D721Med (cell line): ENCODE measurements around the gene UST.

Experiments
- DNase-seq: peaks from one replicate; pipeline ENCODE4 v3.0.0; 2011; ENCODE audit warnings: low spot score; ENCODE audit not compliant: insufficient read length
- FAIRE-seq: peaks from 2 replicates; lab custom pipeline; 2011; peaks lifted over from hg19 to GRCh38; lab: Jason Lieb, UNC
- TF ChIP-seq, protein P1 (sequence below): IDR thresholded peaks from 2 replicates; pipeline ENCODE4 v1.5.1; 2012; ENCODE audit warnings: mild to moderate bottlenecking, control low read depth; ENCODE audit not compliant: insufficient read depth; ENCODE audit errors: missing control alignments

The UST gene

GRCh38 chr6:149007846-149008245 is 261.0 kb downstream of the UST start:
- TF ChIP-seq, protein P1, sequence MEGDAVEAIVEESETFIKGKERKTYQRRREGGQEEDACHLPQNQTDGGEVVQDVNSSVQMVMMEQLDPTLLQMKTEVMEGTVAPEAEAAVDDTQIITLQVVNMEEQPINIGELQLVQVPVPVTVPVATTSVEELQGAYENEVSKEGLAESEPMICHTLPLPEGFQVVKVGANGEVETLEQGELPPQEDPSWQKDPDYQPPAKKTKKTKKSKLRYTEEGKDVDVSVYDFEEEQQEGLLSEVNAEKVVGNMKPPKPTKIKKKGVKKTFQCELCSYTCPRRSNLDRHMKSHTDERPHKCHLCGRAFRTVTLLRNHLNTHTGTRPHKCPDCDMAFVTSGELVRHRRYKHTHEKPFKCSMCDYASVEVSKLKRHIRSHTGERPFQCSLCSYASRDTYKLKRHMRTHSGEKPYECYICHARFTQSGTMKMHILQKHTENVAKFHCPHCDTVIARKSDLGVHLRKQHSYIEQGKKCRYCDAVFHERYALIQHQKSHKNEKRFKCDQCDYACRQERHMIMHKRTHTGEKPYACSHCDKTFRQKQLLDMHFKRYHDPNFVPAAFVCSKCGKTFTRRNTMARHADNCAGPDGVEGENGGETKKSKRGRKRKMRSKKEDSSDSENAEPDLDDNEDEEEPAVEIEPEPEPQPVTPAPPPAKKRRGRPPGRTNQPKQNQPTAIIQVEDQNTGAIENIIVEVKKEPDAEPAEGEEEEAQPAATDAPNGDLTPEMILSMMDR: no peak
- DNase-seq (no peak), FAIRE-seq (no peak)

- TF ChIP-seq, protein P1: no peak
- no peak for DNase-seq
- FAIRE-seq: no peak
Observed at GRCh38 chr6:149008741-149009140, 261.9 kb downstream of the UST start.

DNA sequence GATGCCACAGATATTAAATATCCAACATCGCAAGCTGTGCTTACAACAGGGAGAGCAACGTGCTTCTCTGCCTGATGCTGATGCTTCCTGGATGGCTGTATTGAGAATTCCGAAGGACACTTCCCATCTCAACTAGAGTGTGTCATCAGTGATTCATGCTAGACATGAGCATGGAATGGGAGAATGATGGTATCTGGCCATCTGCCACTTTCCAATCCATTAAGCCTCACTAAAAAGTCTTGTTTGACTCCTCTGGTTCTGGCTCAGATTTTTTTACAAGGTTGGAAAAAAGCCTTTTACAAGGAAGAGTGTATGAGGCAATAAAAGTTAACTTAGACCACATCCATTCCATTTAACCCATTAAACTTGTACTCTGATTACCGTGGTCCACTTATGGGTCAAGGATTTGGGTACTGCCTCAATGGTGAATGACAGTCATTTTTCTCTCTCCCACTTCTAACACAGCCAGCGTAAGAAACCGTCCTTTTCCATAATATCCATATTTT is 265.3 kb downstream of the UST start:
- no peak for FAIRE-seq
- no peak for DNase-seq

GRCh38 chr6:149013586-149014344 is 266.9 kb downstream of the UST start:
- no peak for FAIRE-seq
- TF ChIP-seq, protein P1: no peak
- no peak for DNase-seq

More for the DNA sequence above, 265.3 kb downstream of the UST start:
- TF ChIP-seq, protein P1: no peak

- TF ChIP-seq, protein P1: no peak
- no peak for DNase-seq
- no peak for FAIRE-seq
Observed at GRCh38 chr6:149014631-149015534, 268.1 kb downstream of the UST start.

GRCh38 chr6:149015535-149016525 is 269.0 kb downstream of the UST start:
- FAIRE-seq: no peak
- DNase-seq: no peak
- TF ChIP-seq, protein P1: no peak
